SK-N-SH (cell line): ENCODE measurements around the gene TAS2R5. TPM values are rescaled to one million over a fixed set of nuclear protein-coding genes. Genes with fewer than 3 reads are reported as not detected.

Source experiments
- CTCF ChIA-PET: fragments of 300-600, 350-600 bp; formaldehyde crosslinking; extraction: SDS; loops from one replicate; lab custom pipeline; 2021; lab: Yijun Ruan, JAX
- POLR2A ChIA-PET: fragments of 350-600 bp; sonication (Branson Sonifier 250); formaldehyde crosslinking; extraction: SDS; loops from one replicate; lab custom pipeline; 2020; ENCODE audit warnings: antibody characterized with exemption, inconsistent platforms; lab: Yijun Ruan, JAX
- DNase-seq: peaks from one replicate; pipeline ENCODE4 v3.0.0; 2012
- H2AFZ ChIP-seq: fragments of 200-600 bp; sonication (generic); 2 replicates; pipeline ENCODE4 v1.8.1; 2016; ENCODE audit warnings: antibody characterized with exemption, mild to moderate bottlenecking, low read depth
- H3F3A ChIP-seq: fragments of 200-600 bp; sonication (generic); replicated peaks from 2 replicates; pipeline ENCODE3; 2016; ENCODE audit warnings: antibody characterized with exemption, mild to moderate bottlenecking; ENCODE audit not compliant: insufficient read depth
- H3K27ac ChIP-seq, 2 experiments: fragments of 200-500 bp in 1 of 2; fragments of 200-600 bp in 1 of 2; sonication (Bioruptor generic) in 1 of 2; sonication (generic), shearing (Covaris generic) in 1 of 2; 2 replicates each; pipeline versions ENCODE4 v1.5.1 to v1.6.1; 2014 to 2016; ENCODE audit warnings: low read depth in 2 of 2, inconsistent platforms in 1 of 2, low read length in 1 of 2, mild to moderate bottlenecking in 1 of 2, mixed read lengths in 1 of 2
- H3K27me3 ChIP-seq: fragments of 200-600 bp; sonication (generic), shearing (Covaris generic); 2 replicates; pipeline ENCODE4 v1.6.1; 2016; ENCODE audit warnings: mixed run types; ENCODE audit not compliant: insufficient read depth
- H3K36me3 ChIP-seq, 2 experiments: fragments of 200-500 bp in 1 of 2; fragments of 200-600 bp in 1 of 2; sonication (Bioruptor generic) in 1 of 2; sonication (generic) in 1 of 2; replicated peaks in 1 of 2; 2 replicates each; pipeline versions ENCODE3 to v1.5.1; 2014 to 2016; ENCODE audit warnings: low read length in 1 of 2, mild to moderate bottlenecking in 1 of 2; ENCODE audit not compliant: insufficient read depth in 2 of 2, control insufficient read depth in 1 of 2
- H3K4me1 ChIP-seq, 2 experiments: fragments of 200-500 bp in 1 of 2; fragments of 200-600 bp in 1 of 2; sonication (Bioruptor generic) in 1 of 2; sonication (generic), shearing (Covaris generic) in 1 of 2; 2 replicates each; pipeline versions ENCODE4 v1.5.1 to v1.6.1; 2014 to 2016; ENCODE audit warnings: low read depth in 1 of 2, low read length in 1 of 2, mixed run types in 1 of 2; ENCODE audit not compliant: insufficient read depth in 2 of 2, control insufficient read depth in 1 of 2
- H3K4me2 ChIP-seq: fragments of 200-600 bp; sonication (generic), shearing (Covaris generic); 2 replicates; pipeline ENCODE4 v1.6.1; 2017; ENCODE audit warnings: mixed run types
- H3K4me3 ChIP-seq, 2 experiments: fragments of 200-500 bp in 1 of 2; fragments of 200-600 bp in 1 of 2; sonication (Bioruptor generic) in 1 of 2; sonication (generic), shearing (Covaris generic) in 1 of 2; 2 replicates each; pipeline versions ENCODE4 v1.5.1 to v1.8.1; 2014 to 2016; ENCODE audit warnings: low read depth in 2 of 2, inconsistent platforms in 1 of 2, low read length in 1 of 2, mild to moderate bottlenecking in 1 of 2, mixed read lengths in 1 of 2, moderate library complexity in 1 of 2
- H3K79me2 ChIP-seq: fragments of 200-600 bp; sonication (generic); 2 replicates; pipeline ENCODE4 v1.8.1; 2017; ENCODE audit warnings: mild to moderate bottlenecking; ENCODE audit not compliant: insufficient read depth
- H3K9ac ChIP-seq: fragments of 200-600 bp; sonication (generic); 2 replicates; pipeline ENCODE4 v1.6.1; 2017; ENCODE audit warnings: mixed run types
- H3K9me2 ChIP-seq: fragments of 200-600 bp; sonication (generic); 2 replicates; pipeline ENCODE4 v1.6.1; 2017; ENCODE audit warnings: mixed run types
- H3K9me3 ChIP-seq: fragments of 200-600 bp; sonication (generic); 2 replicates; pipeline ENCODE4 v1.6.1; 2017; ENCODE audit warnings: mixed run types, mild to moderate bottlenecking, moderate library complexity
- H4K20me1 ChIP-seq: fragments of 200-600 bp; sonication (generic); 2 replicates; pipeline ENCODE4 v1.6.1; 2017; ENCODE audit warnings: mild to moderate bottlenecking, mixed run types; ENCODE audit not compliant: insufficient read depth
- CTCF ChIP-seq: fragments of 200-600 bp; sonication (generic); IDR thresholded peaks from 2 replicates; pipeline ENCODE4 v1.6.1; 2017; ENCODE audit warnings: antibody characterized with exemption, mild to moderate bottlenecking, moderate library complexity
- ELF1 ChIP-seq: IDR thresholded peaks from 2 replicates; pipeline ENCODE4 v1.4.0; 2012
- EP300 ChIP-seq, 2 experiments: IDR thresholded peaks; 2 replicates each; pipeline versions ENCODE4 v1.4.0 to v1.6.1; 2012; ENCODE audit warnings: borderline replicate concordance in 1 of 2, low read depth in 1 of 2, low read length in 1 of 2
- FOXM1 ChIP-seq: IDR thresholded peaks from 2 replicates; pipeline ENCODE4 v1.4.0; 2012; ENCODE audit warnings: low read depth, mild to moderate bottlenecking
- GABPA ChIP-seq: IDR thresholded peaks from 2 replicates; pipeline ENCODE4 v1.4.0; 2012; ENCODE audit warnings: low read depth, mild to moderate bottlenecking
- GATA2 ChIP-seq: sonication (generic); formaldehyde crosslinking; IDR thresholded peaks from 2 replicates; pipeline ENCODE4 v1.5.0; 2020; ENCODE audit warnings: mild to moderate bottlenecking, missing genetic modification reagents
- JUND ChIP-seq: IDR thresholded peaks from 2 replicates; pipeline ENCODE4 v1.4.0; 2012
- MEF2A ChIP-seq: IDR thresholded peaks from 2 replicates; pipeline ENCODE4 v1.4.0; 2012; ENCODE audit warnings: low read depth, borderline replicate concordance
- PBX3 ChIP-seq: IDR thresholded peaks from 2 replicates; pipeline ENCODE4; 2012
- RAD21 ChIP-seq: IDR thresholded peaks from 2 replicates; pipeline ENCODE4 v1.6.1; 2012; ENCODE audit warnings: mild to moderate bottlenecking, low read length
- RXRA ChIP-seq: IDR thresholded peaks from 2 replicates; pipeline ENCODE4 v1.4.0; 2012; ENCODE audit warnings: low read depth, mild to moderate bottlenecking, borderline replicate concordance
- SMC3 ChIP-seq: IDR thresholded peaks from 2 replicates; pipeline ENCODE4 v1.6.1; 2012; ENCODE audit warnings: low read depth, low read length, improper control_type of control experiment
- USF1 ChIP-seq: IDR thresholded peaks from 2 replicates; pipeline ENCODE4 v1.4.0; 2012; ENCODE audit warnings: low read depth, borderline replicate concordance
- YY1 ChIP-seq: IDR thresholded peaks from 2 replicates; pipeline ENCODE4 v1.4.0; 2012; ENCODE audit warnings: low read depth, mild to moderate bottlenecking
- ZBTB33 ChIP-seq: IDR thresholded peaks from 2 replicates; pipeline ENCODE4 v1.4.0; 2012; ENCODE audit warnings: low read depth, borderline replicate concordance
- WGBS: methylation state at CpG from one replicate; pipeline ENCODE4 v1.1.6; 2017; ENCODE audit warnings: low lambda C conversion rate; 5-methylcytosine and 5-hydroxymethylcytosine counted together
- polyA plus RNA-seq, 3 experiments: library from polyadenylated mRNA; depleted of rRNA; stranded (reverse); fragments of >200 nt; gene quantifications; 2 replicates each; pipeline ENCODE4 v1.2.3, GENCODE V29; 2012
- TF ChIP-seq, protein P1 (sequence below): IDR thresholded peaks from 2 replicates; pipeline ENCODE4 v1.4.0; 2012; ENCODE audit warnings: low read depth

Gene TAS2R5
- polyA plus RNA-seq, 1 of the 3 experiments (the other 2 are of a cell fraction): 0.43 TPM

DNA sequence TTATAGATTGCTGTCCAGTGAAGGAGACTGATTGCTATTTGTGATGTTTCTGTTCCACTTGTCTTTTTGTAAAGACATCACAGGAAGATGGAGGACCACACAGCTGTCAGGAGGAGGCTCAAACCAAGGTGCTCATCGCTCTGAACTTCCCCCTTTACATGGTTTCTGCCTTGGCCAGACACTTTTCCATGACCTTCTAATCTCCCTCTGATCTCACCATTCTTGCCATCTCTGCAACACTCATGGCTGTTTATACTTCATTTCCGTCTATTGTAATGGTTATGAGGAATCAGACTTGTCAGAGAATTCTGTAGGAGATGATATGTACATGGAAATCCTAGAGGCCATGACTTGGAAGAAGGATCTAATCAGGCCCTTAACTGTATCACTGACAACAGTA lies 1.7 kb upstream of the TAS2R5 start (continued):
- TF ChIP-seq, protein P1, sequence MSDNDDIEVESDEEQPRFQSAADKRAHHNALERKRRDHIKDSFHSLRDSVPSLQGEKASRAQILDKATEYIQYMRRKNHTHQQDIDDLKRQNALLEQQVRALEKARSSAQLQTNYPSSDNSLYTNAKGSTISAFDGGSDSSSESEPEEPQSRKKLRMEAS: no peak
- TF ChIP-seq EP300 (IDR thresholded peaks at IDR 0.05; ENCODE audit: borderline replicate concordance in 1 of 2, low read depth in 1 of 2, low read length in 1 of 2) (no peak), PBX3 (no peak), RAD21 (no peak), FOXM1 (no peak), YY1 (no peak)

DNA sequence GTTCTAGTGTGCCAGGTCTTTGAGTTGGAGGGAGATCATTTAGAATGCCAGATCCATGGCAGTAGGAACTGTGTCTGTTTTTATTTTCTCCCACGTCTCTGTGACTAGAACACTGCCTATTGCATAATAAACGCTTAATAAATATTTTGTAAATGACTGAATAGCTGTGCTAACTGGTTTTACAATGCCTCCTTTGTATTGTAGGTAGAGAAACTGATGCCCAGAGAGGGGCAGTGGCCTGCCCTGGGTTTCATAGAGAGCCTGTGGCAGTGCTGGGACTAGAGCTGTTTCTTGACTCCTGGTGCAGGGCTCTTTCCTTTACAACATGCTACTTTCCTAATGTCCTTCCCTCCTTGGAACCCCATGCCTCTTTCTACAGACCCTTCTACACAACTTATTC lies 2.5 kb downstream of the TAS2R5 start:
- ChIA-PET POLR2A (no interaction called here), CTCF (no interaction called here)
- Histone ChIP-seq H3K9me3 (no peaks in the 10 kb centered on the region), H3K36me3 (peaks cover 0 to 7% of the 10 kb centered on the region in 2 experiments), H3K9me2 (no peaks in the 10 kb centered on the region), H3K4me3 (no peak overlapping the region), H3F3A (no peaks in the 10 kb centered on the region), H3K27me3 (no peaks in the 10 kb centered on the region), H3K27ac (no peak overlapping the region), H4K20me1 (no peaks in the 10 kb centered on the region), H3K9ac (no peak overlapping the region), H2AFZ (no peak overlapping the region), H3K4me1 (no peaks in the 10 kb centered on the region), H3K4me2 (no peak overlapping the region), H3K79me2 (no peaks in the 10 kb centered on the region)
- TF ChIP-seq JUND (no peak), MEF2A (no peak), ELF1 (no peak), CTCF (no peak), ZBTB33 (no peak), RXRA (no peak), USF1 (no peak), GABPA (no peak), RAD21 (no peak), GATA2 (no peak), SMC3 (no peak)
- WGBS: 74% methylated on average over 2 of the region's 2 CpGs
- DNase-seq: no peak
